T-helper 17 cell (primary cell): Measurements from ENCODE around the gene MAP3K4. TPM values are rescaled to one million over a fixed set of nuclear protein-coding genes. Genes with fewer than 3 reads are reported as not detected.

Experiments used
- ATAC-seq: fragments of 150-1000 bp; cut with Tn5 transposase; 2 replicates; pipeline ENCODE4 v1.10.0; 2021; ENCODE audit warnings: mild to moderate bottlenecking, moderate library complexity
- DNase-seq, 3 donors: peaks; one replicate each; pipeline versions ENCODE4 v3.0.0 to v3.0.0-alpha.2; 2020 to 2021
- H3K9me3 ChIP-seq: one replicate; pipeline ENCODE4 v1.7.0; 2013; ENCODE audit warnings: low read length, mild to moderate bottlenecking; ENCODE audit not compliant: control insufficient read depth, poor library complexity, severe bottlenecking
- H3K27ac Mint-ChIP-seq: one replicate; pipeline ENCODE4 v1.8.0; 2022; ENCODE audit warnings: mild to moderate bottlenecking, moderate library complexity, mixed read lengths
- H3K27me3 Mint-ChIP-seq: one replicate; pipeline ENCODE4 v1.8.0; 2022; ENCODE audit warnings: mixed read lengths
- H3K36me3 Mint-ChIP-seq: one replicate; pipeline ENCODE4 v1.8.0; 2022; ENCODE audit warnings: low read depth, mixed read lengths
- H3K4me1 Mint-ChIP-seq: one replicate; pipeline ENCODE4 v1.8.0; 2022; ENCODE audit warnings: mild to moderate bottlenecking, mixed read lengths
- H3K4me3 Mint-ChIP-seq: one replicate; pipeline ENCODE4 v1.8.0; 2022; ENCODE audit warnings: mild to moderate bottlenecking, moderate library complexity, mixed read lengths
- total RNA-seq, 4 donors: library from RNA in 2 of 4; stranded (reverse) in 2 of 4; gene quantifications; one replicate each; pipeline ENCODE4 v1.2.3 and lab custom pipeline; 2022 to 2026

The MAP3K4 gene
- total RNA-seq, 2 donors from 2014 or later: 173 to 188 TPM

DNA sequence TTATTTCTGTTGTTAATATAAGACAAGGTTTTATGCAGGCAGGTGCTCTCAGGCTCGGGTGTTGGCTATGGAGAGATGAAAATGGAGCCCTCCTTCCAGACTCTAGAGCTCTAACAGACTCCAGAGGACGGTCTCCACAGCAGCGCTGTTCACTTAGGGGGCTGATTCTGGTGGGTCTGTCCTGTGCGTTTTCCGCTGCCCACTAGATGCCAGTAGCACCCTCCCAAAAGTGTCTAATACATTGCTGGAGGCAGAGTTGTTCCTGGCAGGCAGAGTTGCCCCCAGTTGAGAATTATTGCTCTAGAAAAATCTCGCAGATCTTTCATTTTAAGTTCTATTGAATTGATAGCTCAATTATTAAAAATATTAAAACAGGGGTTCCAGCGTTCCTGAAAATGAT lies 109.9 kb downstream of the MAP3K4 start:
- Mint-ChIP-seq H3K27me3 (no peaks in the 10 kb centered on the region), H3K4me1 (peaks cover 13% of the 10 kb centered on the region), H3K4me3 (no peak overlapping the region), H3K27ac (peak overlapping the region; percentile 53), H3K36me3 (peaks cover 13% of the 10 kb centered on the region)
- DNase-seq (no peak), ATAC-seq (no peak)
- H3K9me3 ChIP-seq: no peaks in the 10 kb centered on the region

DNA sequence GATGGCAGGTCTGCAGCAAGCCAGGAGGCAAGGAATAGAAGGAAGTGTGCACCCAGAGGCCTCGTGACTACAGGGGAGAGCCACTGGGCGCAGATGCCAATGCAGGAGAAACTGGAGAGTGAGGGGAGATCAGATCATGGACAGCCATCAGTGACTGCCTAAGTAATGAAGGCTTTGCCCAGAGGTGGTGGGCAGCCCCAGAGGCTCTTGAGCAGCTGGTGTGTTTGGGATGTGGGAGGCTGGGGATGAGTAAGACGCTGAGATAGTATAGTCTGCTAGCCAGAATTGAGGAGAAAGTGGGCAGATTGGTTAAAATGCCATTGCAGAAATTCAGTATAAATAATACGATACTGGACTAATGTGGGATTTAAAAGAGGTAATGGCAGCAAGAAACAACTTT lies 111.9 kb downstream of the MAP3K4 start:
- Mint-ChIP-seq H3K36me3 (peaks cover 15% of the 10 kb centered on the region), H3K27me3 (no peaks in the 10 kb centered on the region), H3K27ac (peak overlapping the region; percentile 90), H3K4me1 (peaks cover 9% of the 10 kb centered on the region), H3K4me3 (no peak overlapping the region)
- DNase-seq (no peak), ATAC-seq (no peak)
- H3K9me3 ChIP-seq: no peaks in the 10 kb centered on the region

DNA sequence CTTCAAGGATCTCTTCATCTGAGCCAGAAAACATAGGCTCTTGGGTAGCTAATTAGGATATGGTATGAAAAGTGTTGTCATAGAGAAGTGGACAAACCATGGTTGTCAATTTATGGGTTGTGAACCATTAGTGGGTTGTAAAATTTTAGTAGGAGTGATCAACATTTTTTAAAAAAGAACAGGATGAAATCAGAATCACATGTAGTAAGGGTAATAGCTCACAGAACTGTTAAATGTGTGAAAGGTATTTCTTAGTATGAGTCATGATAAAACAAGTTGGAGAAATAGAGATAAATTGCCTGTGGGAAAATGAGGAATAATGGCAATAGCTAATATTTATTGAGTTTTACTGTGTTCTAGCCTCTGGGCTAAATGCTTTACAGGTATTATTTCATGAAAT lies 113.4 kb downstream of the MAP3K4 start:
- Mint-ChIP-seq H3K4me1 (peaks cover 11% of the 10 kb centered on the region), H3K4me3 (no peak overlapping the region), H3K27ac (peak overlapping the region; percentile 78), H3K27me3 (no peaks in the 10 kb centered on the region), H3K36me3 (peaks cover 15% of the 10 kb centered on the region)
- DNase-seq (no peak), ATAC-seq (no peak)
- H3K9me3 ChIP-seq: no peaks in the 10 kb centered on the region

DNA sequence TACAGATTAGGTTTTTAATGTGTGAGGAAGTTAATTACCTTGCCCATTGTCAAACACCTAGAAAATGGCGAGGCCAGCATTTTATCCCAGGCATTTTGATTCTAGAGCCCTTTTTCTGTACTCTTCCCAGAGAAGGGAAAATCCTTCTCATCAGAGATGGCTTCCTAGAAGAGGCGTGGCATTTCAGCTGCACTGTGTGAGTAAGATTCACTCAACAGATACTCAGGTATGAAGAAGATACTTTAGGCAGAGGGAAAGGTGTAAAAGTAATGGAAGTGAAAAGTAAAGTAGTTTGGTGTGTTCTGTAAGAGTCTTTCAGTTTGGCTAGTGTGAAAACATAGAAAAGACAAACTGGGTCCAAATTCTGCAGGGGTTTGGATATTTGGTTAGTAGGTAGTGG lies 113.8 kb downstream of the MAP3K4 start:
- H3K9me3 ChIP-seq: no peaks in the 10 kb centered on the region
- DNase-seq (no peak), ATAC-seq (no peak)
- Mint-ChIP-seq H3K27ac (peak overlapping the region; percentile 78), H3K4me3 (no peak overlapping the region), H3K27me3 (no peaks in the 10 kb centered on the region), H3K36me3 (peaks cover 18% of the 10 kb centered on the region), H3K4me1 (peaks cover 13% of the 10 kb centered on the region)

DNA sequence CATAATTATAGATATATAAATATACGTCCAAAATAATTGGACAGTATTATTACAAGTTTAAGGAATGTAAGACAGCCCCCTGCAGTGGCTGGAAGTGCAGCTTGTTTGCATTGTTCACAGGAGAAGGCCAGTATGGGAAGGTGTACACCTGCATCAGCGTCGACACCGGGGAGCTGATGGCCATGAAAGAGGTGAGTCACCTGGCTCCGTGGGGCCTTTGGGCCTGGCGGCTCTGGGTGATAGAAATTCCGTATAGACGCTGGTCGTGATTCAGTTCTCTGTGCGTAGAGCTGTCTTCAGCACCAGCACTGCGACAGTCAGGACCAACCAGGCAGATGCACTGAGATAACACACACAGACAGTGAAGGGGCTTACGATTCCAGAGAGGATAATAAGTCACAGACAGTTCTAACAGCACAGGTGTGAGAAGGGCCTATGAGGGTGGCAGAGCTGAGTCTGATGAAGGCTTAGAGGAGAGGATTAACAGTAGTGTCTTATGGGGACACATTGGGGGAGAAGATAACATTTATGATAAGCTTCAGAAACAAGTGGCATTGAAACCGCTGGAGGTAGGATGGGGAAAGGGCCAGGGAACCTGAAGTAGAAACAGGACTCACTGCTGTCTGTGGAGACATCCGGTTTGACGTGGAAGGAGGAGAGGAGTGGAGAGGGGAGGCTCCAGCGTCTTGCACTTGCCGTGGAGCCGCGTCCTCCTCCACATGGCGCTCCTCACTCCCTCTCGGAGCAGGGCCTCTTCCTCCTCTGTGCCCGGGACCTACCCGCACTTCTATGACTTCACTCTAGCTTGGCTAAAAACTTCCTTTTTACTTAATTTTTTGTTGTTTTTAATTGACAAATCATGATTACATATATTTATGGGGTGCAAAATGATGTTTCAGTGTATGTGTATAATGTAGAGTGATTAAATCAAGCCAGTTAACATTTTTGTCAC lies 116.5 kb downstream of the MAP3K4 start:
- peak overlapping the region; percentile 47 for H3K27ac Mint-ChIP-seq
- DNase-seq: no peak
- no peak overlapping the region for H3K4me3 Mint-ChIP-seq
- H3K4me1 Mint-ChIP-seq: peaks cover 29% of the 10 kb centered on the region
- no peak for ATAC-seq
- H3K27me3 Mint-ChIP-seq: no peaks in the 10 kb centered on the region
- peaks cover 19% of the 10 kb centered on the region for H3K36me3 Mint-ChIP-seq
- no peaks in the 10 kb centered on the region for H3K9me3 ChIP-seq

DNA sequence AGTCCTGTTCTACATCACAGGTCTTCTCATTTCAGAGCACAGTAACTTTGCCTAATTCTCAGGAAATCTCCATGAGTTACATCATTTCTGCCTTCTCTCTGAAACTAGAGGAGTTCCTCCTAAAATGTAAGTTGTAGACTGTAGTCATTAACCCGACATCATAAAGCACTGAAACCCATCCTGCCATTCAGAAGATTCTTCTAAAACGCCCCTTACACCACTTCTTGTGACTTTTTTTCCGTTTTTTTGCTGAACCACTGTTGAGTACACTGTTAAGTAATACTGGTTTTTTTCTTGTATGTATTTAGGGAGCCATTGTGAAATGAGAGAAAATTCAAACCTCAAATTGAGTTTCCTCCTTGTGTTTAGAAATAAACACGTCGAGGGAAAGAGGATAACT lies 117.3 kb downstream of the MAP3K4 start:
- DNase-seq (no peak), ATAC-seq (no peak)
- Mint-ChIP-seq H3K4me3 (no peak overlapping the region), H3K36me3 (peaks cover 15% of the 10 kb centered on the region), H3K4me1 (peaks cover 26% of the 10 kb centered on the region), H3K27ac (peak overlapping the region; percentile 47), H3K27me3 (no peaks in the 10 kb centered on the region)
- H3K9me3 ChIP-seq: no peaks in the 10 kb centered on the region

DNA sequence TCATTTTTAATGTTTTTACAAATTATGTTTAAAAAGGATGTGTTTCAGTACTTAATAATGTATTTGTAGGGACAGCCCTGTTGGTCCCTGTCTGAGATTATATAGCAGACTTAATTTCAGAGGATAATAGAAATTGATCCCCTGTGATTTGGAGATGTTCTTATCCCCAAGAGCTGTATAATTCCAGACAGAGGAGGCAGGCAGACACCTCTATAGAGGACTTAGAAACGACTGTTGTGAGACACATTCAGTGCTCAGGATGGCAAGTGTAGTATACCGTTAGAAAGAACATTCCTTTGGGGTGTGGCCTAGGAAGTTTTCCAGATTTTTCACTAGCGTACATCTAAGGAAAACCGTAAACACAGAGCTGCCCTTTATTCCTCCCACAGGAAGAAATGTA lies 117.8 kb downstream of the MAP3K4 start:
- Mint-ChIP-seq H3K27ac (peak overlapping the region; percentile 96), H3K27me3 (no peaks in the 10 kb centered on the region), H3K36me3 (peaks cover 15% of the 10 kb centered on the region), H3K4me1 (peaks cover 26% of the 10 kb centered on the region), H3K4me3 (no peak overlapping the region)
- no peaks in the 10 kb centered on the region for H3K9me3 ChIP-seq
- DNase-seq: no peak
- no peak for ATAC-seq

DNA sequence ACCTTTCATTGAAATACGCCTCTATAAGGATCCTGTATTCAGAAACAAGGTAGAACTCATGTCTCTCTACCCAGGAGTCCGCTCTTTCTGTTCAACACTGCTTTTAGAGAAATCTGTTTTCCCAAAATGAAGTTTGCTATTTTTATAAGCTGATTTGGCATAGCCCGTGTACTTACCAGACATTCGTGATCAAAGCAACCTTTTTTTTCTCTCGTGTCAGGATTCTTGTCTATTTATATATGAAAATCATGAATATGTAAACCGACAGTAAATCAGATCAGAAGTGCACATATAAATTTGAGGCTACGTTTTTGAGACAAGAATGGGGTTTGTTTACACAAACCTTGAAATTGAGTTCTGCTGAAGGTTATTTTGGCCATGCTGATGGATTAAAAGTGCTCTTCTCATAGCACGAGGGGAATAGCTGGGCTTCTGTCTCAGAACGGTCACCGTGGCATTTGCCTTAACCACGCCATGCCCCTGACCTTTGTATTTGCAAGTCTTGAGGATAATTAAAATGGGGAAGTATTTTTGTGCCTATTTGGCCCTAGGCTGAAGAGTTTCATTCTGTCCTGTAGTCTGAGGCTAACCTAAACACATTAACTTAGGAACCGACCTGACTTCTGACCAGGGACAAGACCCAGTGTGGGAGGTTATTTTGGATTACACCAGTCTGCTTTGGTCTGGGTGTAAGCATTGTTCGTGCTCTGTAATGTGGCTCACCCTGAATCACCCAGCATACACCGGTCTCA lies 118.6 kb downstream of the MAP3K4 start:
- ATAC-seq (no peak), DNase-seq (no peak)
- no peaks in the 10 kb centered on the region for H3K27me3 Mint-ChIP-seq
- H3K4me3 Mint-ChIP-seq: no peak overlapping the region
- H3K36me3 Mint-ChIP-seq: peaks cover 13% of the 10 kb centered on the region
- no peaks in the 10 kb centered on the region for H3K9me3 ChIP-seq
- H3K4me1 Mint-ChIP-seq: peaks cover 26% of the 10 kb centered on the region
- peak overlapping the region; percentile 96 for H3K27ac Mint-ChIP-seq

DNA sequence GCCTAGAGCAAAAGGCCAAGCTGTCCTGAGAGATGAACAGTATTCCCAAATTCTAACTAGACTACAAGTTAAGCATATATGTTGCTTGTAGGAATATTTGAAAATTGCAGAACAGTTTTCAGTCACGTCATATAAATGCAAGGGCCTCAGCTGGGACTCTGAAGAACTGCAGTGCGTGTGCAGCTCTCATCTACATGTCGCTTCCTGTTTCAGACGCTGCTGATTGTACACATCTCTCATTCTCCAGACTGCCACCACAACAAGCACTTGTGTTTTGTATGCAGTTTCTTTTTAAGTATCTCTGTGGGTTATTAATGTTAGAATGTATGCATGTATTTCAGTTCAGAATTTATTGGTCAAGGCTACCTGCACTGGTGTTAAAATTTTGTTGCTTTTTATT lies 119.7 kb downstream of the MAP3K4 start:
- ATAC-seq (peak; percentile 96), DNase-seq (no peak)
- H3K4me1 Mint-ChIP-seq: peaks cover 32% of the 10 kb centered on the region
- peak overlapping the region; percentile 96 for H3K27ac Mint-ChIP-seq
- H3K4me3 Mint-ChIP-seq: peak overlapping the region; percentile 74
- no peaks in the 10 kb centered on the region for H3K27me3 Mint-ChIP-seq
- H3K36me3 Mint-ChIP-seq: peaks cover 20% of the 10 kb centered on the region
- H3K9me3 ChIP-seq: no peaks in the 10 kb centered on the region

DNA sequence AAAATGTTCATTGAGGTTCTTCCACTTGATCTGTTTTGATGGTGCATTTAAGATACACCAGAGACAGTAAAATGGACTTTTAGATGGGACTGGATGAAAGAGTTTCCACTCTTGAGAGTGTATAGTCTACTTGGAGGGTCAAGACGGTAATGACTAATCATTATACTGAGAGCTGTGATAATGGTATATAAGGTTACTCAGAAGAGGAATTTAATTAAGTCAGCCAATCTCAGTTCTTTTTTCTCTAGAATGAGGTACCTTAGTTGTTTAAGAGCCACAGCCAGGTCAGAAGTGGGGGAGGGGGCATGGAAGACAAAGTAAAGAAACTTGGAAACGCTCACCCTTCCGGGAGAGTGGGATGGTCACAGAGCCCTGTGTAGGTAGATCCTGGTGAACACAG lies 123.9 kb downstream of the MAP3K4 start:
- Mint-ChIP-seq H3K4me3 (no peak overlapping the region), H3K27ac (peak overlapping the region; percentile 94)
- ATAC-seq: no peak

DNA sequence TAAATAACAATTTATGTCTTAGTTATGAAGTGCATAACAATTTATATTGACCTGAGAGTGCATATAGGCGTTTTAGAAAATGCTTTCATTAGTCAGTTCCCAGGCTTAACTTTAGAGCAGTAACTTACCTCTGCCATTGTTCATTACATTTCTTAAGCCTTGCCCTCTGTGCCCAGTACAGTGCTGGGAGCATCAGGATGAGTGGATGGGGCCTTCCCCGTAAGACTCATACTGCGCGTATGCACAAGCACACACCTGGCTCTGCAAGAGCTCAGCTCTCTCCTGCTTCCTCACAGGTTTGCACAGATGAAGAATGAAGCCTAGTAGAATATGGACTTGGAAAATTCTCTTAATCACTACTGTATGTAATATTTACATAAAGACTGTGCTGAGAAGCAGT lies 125.0 kb downstream of the MAP3K4 start:
- DNase-seq (no peak), ATAC-seq (no peak)
- peak overlapping the region; percentile 94 for H3K27ac Mint-ChIP-seq
- no peaks in the 10 kb centered on the region for H3K27me3 Mint-ChIP-seq
- no peaks in the 10 kb centered on the region for H3K9me3 ChIP-seq
- peaks cover 24% of the 10 kb centered on the region for H3K36me3 Mint-ChIP-seq
- no peak overlapping the region for H3K4me3 Mint-ChIP-seq
- H3K4me1 Mint-ChIP-seq: peaks cover 19% of the 10 kb centered on the region

More for the DNA sequence above, 123.9 kb downstream of the MAP3K4 start:
- H3K9me3 ChIP-seq: no peaks in the 10 kb centered on the region
- H3K36me3 Mint-ChIP-seq: peaks cover 24% of the 10 kb centered on the region
- peaks cover 28% of the 10 kb centered on the region for H3K4me1 Mint-ChIP-seq
- H3K27me3 Mint-ChIP-seq: no peaks in the 10 kb centered on the region
- DNase-seq: no peak

DNA sequence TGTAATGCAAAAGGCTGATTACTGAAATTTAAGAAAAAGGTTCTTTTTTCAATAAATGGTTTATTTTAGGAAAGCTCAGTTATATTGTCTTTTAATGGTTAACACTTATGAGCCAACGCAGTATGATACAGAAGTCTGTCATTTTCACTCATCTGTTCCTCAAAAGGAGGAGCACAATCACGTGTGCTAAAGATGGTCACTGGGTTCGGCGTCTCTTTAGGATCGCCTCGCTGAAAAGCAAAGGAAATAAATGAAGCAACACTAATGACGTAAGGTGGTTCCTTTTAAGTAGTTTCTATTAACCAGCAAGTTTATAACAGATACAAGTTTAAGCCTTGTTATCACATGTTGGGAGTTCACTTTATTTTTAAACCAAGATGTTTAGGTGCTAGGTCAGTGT lies 125.7 kb downstream of the MAP3K4 start:
- DNase-seq: no peak

DNA sequence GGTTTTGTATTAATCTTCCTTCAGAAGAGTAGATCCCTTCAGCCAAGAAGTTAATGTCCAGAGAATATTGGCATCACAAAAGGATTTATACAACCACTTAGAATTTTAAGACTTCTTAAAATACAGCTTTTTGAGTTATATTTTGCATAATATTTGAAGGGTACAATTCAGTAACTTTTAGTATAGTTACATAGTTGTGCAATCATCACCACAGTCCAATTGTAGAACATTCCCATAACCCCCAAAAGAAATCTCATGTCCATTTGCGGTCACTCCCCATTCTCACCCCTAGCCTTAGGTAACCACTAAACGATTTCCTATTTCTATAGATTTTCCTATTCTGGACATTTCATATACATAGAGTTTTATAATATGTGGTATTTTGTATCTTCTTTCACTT lies 126.4 kb downstream of the MAP3K4 start:
- ATAC-seq (no peak), DNase-seq (no peak)
- no peaks in the 10 kb centered on the region for H3K27me3 Mint-ChIP-seq
- peak overlapping the region; percentile 94 for H3K27ac Mint-ChIP-seq
- H3K4me3 Mint-ChIP-seq: no peak overlapping the region
- H3K4me1 Mint-ChIP-seq: peaks cover 12% of the 10 kb centered on the region
- no peaks in the 10 kb centered on the region for H3K9me3 ChIP-seq
- peaks cover 27% of the 10 kb centered on the region for H3K36me3 Mint-ChIP-seq

More for the DNA sequence above, 125.7 kb downstream of the MAP3K4 start:
- no peak overlapping the region for H3K4me3 Mint-ChIP-seq
- no peaks in the 10 kb centered on the region for H3K27me3 Mint-ChIP-seq
- peak overlapping the region; percentile 94 for H3K27ac Mint-ChIP-seq
- H3K36me3 Mint-ChIP-seq: peaks cover 27% of the 10 kb centered on the region
- H3K9me3 ChIP-seq: no peaks in the 10 kb centered on the region
- H3K4me1 Mint-ChIP-seq: peaks cover 14% of the 10 kb centered on the region
- ATAC-seq: peak; percentile 30
